Ascending aorta (tissue), 2 donors: Measurements from ENCODE around the gene CLIP2. TPM values are rescaled to one million over a fixed set of nuclear protein-coding genes. Genes with fewer than 3 reads are reported as not detected.
"Not testable (repeated sequence)": the region's sequence is repeated elsewhere in the genome, so short reads cannot be mapped to it uniquely, and the experiment has no call there.

Source experiments
- DNase-seq, 2 donors: peaks; one replicate each; pipeline ENCODE4 v3.0.0-alpha.2; 2019; ENCODE audit warnings: low spot score in 2 of 2
- H3K27ac ChIP-seq, 2 donors: fragments of 200-600 bp; sonication (generic); one replicate each; pipeline ENCODE4 v1.5.1; 2016 to 2017; ENCODE audit warnings: mild to moderate bottlenecking in 1 of 2
- H3K27me3 ChIP-seq: fragments of 200-600 bp; sonication (generic); one replicate; pipeline ENCODE4 v1.5.1; 2017
- H3K36me3 ChIP-seq, 2 donors: fragments of 200-600 bp; sonication (generic); one replicate each; pipeline ENCODE4 v1.5.1; 2016
- H3K4me1 ChIP-seq, 2 donors: fragments of 200-600 bp; sonication (generic); one replicate each; pipeline ENCODE4 v1.5.1; 2016 to 2017; ENCODE audit warnings: mild to moderate bottlenecking in 1 of 2
- H3K4me3 ChIP-seq, 2 donors: fragments of 200-600 bp; sonication (generic); one replicate each; pipeline ENCODE4 v1.5.1; 2016 to 2017; ENCODE audit warnings: mild to moderate bottlenecking in 1 of 2
- H3K9me3 ChIP-seq, 2 donors: fragments of 200-600 bp; sonication (generic); one replicate each; pipeline ENCODE4 v1.5.1; 2016
- intact Hi-C: fragments of 100-400 bp; cut with DNase I; formaldehyde crosslinking; loops from one replicate; pipeline ENCODE4 v1.15.1; 2023
- total RNA-seq: library from RNA; depleted of rRNA; stranded (reverse); fragments of >200 nt; gene quantifications from one replicate; pipeline ENCODE4 v1.1.0, GENCODE V29; 2016
- TF ChIP-seq, protein P1 (sequence below), 3 experiments: fragments of 200-600 bp in 2 of 3; fragments of 450-650 bp in 1 of 3; sonication (generic) in 2 of 3; IDR thresholded peaks; one replicate each; pipeline ENCODE4 v1.5.1; 2016 to 2019; ENCODE audit warnings: antibody characterized with exemption in 3 of 3, mild to moderate bottlenecking in 1 of 3, moderate library complexity in 1 of 3

CLIP2 gene
- total RNA-seq, 1 donor from 2014 or later = 50.2 TPM

DNA sequence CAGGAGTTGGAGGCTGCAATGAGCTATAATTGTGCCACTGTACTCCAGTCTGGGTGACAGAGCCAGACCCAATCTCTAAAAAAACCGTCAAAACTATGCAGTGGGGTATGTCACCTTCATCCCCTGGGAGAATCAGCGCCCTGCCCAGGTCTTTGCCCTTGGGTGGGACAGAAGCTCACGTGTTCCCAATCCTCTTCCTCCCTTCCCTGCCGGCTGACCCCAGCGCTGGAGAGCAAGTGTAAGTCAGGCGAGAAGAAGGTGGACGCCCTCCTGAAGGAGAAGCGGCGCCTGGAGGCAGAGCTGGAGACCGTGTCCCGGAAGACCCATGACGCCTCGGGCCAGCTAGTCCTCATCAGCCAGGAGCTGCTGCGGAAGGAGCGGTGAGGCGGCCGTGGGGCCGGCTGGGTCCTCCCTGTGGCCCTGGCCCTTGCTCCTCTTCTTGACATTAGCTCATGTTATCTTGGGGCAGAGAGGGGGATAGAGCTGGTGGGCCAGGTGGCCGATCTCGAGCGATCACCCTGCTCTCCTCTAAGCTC, 99.7 kb downstream of the CLIP2 start:
- TF ChIP-seq, protein P1, sequence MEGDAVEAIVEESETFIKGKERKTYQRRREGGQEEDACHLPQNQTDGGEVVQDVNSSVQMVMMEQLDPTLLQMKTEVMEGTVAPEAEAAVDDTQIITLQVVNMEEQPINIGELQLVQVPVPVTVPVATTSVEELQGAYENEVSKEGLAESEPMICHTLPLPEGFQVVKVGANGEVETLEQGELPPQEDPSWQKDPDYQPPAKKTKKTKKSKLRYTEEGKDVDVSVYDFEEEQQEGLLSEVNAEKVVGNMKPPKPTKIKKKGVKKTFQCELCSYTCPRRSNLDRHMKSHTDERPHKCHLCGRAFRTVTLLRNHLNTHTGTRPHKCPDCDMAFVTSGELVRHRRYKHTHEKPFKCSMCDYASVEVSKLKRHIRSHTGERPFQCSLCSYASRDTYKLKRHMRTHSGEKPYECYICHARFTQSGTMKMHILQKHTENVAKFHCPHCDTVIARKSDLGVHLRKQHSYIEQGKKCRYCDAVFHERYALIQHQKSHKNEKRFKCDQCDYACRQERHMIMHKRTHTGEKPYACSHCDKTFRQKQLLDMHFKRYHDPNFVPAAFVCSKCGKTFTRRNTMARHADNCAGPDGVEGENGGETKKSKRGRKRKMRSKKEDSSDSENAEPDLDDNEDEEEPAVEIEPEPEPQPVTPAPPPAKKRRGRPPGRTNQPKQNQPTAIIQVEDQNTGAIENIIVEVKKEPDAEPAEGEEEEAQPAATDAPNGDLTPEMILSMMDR (IDR thresholded peaks at IDR 0.05) = no peak
- Histone ChIP-seq H3K4me1 (peaks cover 0 to 7% of the 10 kb centered on the region in 2 donors), H3K4me3 (no peak overlapping the region), H3K36me3 (peaks cover 43 to 53% of the 10 kb centered on the region in 2 donors), H3K27me3 (no peaks in the 10 kb centered on the region), H3K9me3 (no peaks in the 10 kb centered on the region), H3K27ac (no peak overlapping the region)
- intact Hi-C loops = no loop called here
- DNase-seq = no peak

DNA sequence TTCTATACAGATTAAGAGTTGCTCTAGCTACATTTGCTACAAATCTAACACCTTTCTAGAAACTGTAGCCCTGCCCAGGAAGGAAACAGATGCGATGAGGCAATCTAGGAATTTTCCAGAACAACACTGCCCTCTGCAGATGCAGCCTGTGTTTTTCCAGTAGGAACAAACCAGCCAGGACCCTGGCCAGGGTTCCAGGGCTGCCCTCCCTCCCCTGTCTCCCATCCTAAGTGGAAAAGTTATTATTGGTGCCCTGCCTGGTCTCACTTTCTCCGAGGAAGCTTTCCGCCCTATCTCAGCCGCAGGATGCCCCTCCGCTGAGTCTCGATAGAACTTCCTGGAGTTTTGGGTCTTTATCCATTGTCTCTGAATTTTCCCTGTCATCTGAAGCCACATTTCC, 104.5 kb downstream of the CLIP2 start:
- Histone ChIP-seq H3K27ac (peak overlapping the region; percentile 40 to 70), H3K36me3 (peaks cover 50 to 58% of the 10 kb centered on the region in 2 donors)
- H3K4me1 ChIP-seq, H3K4me3 ChIP-seq, H3K27me3 ChIP-seq, H3K9me3 ChIP-seq: not testable (repeated sequence)
- peak in 1 of 2 donors; percentile 70 for DNase-seq
- TF ChIP-seq, protein P1 (IDR thresholded peaks at IDR 0.05) = peak in 2 of 3 experiments; percentile 37 to 53
- intact Hi-C loops = loop anchor here (5.0 kb wide), 3 partner anchors 101 to 326 kb away; partner anchors contain the start of gene RFC2

DNA sequence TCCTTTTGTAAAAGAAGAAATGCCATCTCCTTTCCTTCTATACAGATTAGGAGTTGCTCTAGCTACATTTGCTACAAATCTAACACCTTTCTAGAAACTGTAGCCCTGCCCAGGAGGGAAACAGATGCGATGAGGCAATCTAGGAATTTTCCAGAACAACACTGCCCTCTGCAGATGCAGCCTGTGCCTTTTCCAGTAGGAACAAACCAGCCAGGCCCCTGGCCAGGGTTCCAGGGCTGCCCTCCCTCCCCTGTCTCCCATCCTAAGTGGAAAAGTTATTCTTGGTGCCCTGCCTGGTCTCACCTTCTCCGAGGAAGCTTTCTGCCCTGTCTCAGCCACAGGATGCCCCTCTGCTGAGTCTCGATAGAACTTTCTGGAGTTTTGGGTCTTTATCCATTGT, 105.4 kb downstream of the CLIP2 start:
- intact Hi-C loops = loop anchor here (5.0 kb wide), 3 partner anchors 102 to 327 kb away; partner anchors contain the start of gene RFC2
- H3K9me3 ChIP-seq, H3K27me3 ChIP-seq, H3K4me3 ChIP-seq, H3K4me1 ChIP-seq: not testable (repeated sequence)
- TF ChIP-seq, protein P1 (IDR thresholded peaks at IDR 0.05) = peak in 2 of 3 experiments; percentile 16 to 51
- DNase-seq = peak in 1 of 2 donors; percentile 67
- Histone ChIP-seq H3K36me3 (peaks cover 43 to 50% of the 10 kb centered on the region in 2 donors), H3K27ac (peak overlapping the region; percentile 40 to 70)

DNA sequence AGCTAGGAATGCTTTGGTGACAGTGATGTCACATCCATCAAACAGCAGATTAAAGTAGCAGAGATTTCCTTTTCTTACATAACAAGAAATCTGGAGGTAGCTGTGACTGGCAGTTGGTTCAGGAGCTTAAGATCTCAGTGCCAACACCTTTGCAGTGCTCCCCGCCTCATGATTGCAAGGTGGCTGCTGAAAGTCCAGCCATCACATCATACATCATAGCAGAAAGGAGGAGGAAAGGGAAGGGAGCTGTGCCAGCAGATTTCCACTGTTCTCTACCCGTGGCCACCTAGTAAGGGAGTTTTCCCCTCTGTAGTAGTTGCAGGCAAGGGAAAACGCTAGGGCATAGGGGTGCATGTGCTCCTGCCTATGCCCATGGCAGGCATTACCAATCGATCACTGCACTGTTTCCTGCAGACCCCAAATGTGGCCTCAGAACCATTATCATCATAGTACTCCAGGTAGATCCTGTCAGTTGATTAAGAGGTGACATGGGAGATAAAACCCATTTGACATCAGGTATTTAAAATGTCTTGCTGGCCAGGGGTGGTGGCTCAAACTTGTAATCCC, 106.6 kb downstream of the CLIP2 start:
- intact Hi-C loops = no loop called here
- H3K9me3 ChIP-seq = no peaks in the 10 kb centered on the region
- peaks cover 41 to 49% of the 10 kb centered on the region in 2 donors for H3K36me3 ChIP-seq
- H3K4me3 ChIP-seq = no peak overlapping the region
- TF ChIP-seq, protein P1 (IDR thresholded peaks at IDR 0.05) = no peak
- no peaks in the 10 kb centered on the region for H3K27me3 ChIP-seq
- peaks cover 0 to 7% of the 10 kb centered on the region in 2 donors for H3K4me1 ChIP-seq
- no peak overlapping the region for H3K27ac ChIP-seq
- DNase-seq = peak in 1 of 2 donors; percentile 15

DNA sequence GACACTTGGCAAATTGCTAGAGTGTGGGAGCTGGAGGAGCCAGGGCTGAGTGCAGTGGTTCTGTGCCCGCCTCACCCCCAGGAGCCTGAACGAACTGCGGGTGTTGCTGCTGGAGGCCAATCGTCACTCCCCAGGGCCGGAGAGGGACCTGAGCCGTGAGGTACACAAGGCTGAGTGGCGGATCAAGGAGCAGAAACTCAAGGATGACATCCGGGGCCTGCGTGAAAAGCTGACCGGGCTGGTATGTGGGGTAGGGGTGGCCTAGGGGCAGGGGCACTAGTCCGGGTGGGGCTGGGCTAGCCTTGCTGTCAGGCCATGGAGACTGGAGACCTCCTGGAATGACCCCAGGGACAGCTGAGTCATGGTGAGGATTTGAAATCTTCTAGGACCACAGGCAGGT, 107.8 kb downstream of the CLIP2 start:
- TF ChIP-seq, protein P1 (IDR thresholded peaks at IDR 0.05) = no peak
- Histone ChIP-seq H3K27me3 (no peaks in the 10 kb centered on the region), H3K9me3 (no peaks in the 10 kb centered on the region), H3K27ac (no peak overlapping the region), H3K4me1 (peaks cover 0 to 7% of the 10 kb centered on the region in 2 donors), H3K4me3 (no peak overlapping the region), H3K36me3 (peaks cover 48 to 54% of the 10 kb centered on the region in 2 donors)
- intact Hi-C loops = no loop called here
- DNase-seq = peak in 1 of 2 donors; percentile 46
